GM10847 (cell line): Measurements from ENCODE around the gene NTN4.

Experiments used
- POLR2A ChIP-seq: IDR thresholded peaks from 2 replicates; pipeline ENCODE4 v1.6.1; 2011; ENCODE audit not compliant: insufficient read length; ENCODE audit errors: extremely low read depth

NTN4 gene

DNA sequence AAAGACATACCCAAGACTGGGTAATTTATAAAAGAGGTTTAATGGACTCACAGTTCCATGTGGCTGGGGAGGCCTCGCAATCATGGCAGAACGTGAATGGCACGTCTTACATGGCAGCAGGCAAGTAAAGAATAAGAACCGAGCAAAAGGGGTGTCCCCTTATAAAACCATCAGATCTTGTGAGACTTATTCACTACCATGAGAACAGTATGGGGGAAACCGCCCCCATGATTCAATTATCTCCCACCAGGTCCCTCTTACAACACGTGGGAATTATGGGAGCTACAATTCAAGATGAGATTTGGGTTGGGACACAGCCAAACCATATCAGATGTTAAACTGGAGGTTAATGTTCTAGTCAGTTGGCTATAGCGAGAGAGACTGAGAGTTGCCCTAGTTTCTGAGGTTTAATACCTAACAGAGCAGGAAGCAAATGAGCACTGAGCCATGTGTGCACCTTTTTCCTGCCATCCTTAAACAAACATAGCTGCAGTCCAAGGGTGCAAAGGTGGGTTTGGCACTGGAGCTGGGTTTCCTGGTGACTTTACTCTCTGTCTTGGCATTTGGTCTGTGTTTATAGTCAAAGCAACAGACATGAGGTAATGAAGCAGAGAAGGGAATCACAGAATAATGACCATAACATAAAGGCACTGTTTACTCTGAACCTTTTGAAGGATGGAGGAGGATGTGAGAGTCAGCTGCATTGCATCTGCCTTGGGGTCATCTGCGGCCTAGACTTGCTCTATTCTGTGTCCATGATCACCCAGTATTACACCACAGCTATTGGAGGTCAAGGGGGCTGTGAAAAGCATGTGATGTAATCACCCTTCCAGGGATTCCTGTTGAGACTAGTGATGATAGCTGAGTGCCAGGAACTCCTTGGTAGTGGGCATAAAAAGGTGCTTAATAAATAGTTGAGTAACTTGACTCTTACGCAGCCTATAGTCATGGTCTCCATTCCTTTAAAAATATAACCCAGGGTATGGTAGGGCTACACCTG lies 155.6 kb downstream of the NTN4 start:
- no peak for TF ChIP-seq POLR2A

DNA sequence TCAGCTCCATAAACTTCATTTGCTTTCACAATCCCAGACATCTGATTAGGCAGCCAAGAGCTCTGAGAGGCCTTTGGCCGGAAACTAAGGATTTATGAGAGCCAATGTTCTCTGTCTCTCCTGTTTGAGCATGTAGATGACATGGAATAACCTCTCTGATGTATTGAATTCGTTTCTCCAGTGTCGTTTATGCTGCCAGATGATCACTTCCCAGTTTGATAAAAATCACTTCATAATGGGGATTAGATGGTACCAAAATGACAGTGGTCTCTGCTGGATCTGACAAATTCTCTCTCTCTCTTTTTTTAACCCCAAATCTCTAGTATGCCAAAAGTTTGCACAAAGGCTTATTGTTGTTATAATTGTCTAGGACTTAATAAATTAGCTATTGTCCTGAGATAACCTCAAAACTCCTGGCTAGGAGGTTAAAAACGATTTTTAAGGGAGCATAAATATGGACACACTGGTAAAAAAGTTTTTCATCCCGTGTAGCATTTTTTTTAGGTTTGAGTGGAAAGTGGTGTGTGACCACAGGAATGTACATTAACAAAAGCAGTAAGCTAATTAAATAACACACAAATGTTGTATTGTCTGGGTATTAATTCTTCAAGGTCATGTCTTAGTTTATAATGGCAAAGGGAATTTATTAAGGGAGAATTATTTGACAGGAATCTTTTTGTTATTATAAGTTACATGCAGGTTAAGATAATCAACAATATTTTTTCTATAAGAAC lies 156.7 kb downstream of the NTN4 start:
- no peak for TF ChIP-seq POLR2A

DNA sequence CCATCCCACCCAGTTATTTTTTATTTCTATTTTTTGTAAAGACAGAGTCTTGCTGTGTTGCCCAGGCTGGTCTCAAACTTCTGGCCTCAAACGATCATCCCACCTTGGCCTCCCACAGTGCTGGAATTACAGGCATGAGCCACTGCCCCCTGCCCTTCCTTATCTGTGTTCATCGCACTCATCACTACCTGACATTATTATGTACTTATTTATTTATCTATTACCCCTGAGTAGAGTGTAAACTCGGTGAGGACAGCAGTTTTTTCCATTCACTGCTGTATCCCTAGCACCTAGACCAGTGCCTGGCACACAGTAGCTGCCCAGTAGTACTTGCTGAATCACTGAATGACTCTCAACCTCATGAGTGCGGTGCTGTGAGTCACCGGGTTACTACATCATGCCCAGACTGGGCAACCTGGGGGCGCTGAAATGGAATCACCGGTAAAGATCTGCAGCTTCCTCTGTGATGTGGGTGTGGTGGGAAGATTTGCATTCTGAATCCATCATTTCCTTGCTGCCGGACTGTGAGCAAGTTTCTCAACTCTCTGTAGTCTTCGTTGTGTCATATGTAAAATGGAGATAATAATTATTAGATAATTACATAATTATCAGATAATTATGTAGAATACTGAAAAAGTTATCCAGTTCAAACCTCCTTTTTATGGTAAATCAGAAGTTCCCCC lies 157.4 kb downstream of the NTN4 start:
- TF ChIP-seq POLR2A = no peak

DNA sequence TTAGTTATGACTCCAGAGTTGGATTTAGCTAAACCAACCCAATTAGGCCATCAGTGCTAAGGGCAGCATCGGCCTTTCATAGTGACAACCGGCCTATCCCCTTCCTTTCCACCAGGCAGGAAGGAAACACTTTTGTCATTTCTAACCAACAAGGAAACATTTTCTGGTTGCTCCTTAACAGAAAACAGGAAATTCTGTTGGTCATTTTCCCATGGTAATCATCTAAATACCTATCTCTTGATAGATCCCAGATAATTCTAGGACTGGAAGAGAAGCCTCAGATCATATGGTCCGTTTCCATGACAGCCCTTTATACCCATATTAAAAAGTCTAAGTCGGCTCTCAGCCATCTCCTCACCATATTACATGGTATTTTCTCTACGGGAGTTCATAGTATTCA lies 160.1 kb downstream of the NTN4 start:
- TF ChIP-seq POLR2A = no peak

DNA sequence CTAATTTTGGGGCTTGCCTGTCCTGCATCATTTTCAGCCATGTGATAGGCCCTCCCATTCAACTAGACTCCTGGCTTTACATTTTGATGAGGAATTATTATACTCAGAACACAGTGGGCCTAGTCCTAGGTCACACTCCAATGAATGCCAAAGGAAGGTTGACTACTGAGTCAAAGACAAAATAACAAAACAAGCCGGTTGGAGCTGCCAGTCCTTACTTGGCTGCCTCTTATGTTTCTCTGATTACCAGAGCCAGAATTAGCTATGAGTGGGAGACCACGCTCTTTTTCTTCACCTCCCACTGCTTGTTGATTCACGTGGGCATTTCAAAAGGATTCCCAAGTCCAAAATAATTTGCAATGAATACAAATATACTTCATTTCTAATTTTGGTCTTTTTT lies 161.2 kb downstream of the NTN4 start:
- no peak for TF ChIP-seq POLR2A

DNA sequence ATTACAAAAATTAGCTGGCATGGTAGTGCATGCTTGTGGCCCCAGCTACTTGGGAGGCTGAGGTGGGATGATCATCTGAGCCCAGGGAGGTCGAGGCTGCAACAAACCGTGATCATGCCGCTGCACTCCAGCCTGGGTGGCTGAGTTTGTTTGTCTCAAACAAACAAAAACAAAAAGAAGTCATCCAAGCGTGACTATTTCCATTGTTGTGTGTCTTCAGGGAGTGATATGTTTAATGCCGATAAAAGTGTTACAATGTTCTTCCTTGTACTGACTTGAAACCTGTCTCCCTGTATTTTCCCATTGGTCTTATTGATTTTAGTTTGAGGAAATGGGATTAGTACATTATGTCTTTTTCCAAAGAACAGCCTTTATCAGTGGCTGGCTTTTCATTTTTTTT lies 163.7 kb downstream of the NTN4 start:
- TF ChIP-seq POLR2A = no peak

DNA sequence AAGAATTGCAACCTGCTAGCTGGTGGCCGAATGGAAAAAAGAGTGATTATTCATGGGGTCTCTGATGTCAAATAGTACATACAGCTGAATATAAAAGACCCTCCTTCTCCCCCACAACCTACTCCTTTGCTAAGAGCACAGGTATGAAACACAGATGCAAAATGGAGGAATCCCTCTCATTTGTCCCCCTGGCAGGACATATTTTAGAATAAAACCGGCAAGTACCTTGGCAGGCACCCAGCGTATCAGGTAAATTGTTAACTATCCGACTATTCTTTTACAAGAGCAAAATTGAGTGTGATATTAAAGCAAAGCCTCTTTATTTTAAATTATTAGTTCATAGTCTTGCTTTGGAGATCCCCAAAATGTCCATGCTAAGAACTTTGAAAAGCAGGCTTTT lies 165.6 kb downstream of the NTN4 start:
- TF ChIP-seq POLR2A = no peak

DNA sequence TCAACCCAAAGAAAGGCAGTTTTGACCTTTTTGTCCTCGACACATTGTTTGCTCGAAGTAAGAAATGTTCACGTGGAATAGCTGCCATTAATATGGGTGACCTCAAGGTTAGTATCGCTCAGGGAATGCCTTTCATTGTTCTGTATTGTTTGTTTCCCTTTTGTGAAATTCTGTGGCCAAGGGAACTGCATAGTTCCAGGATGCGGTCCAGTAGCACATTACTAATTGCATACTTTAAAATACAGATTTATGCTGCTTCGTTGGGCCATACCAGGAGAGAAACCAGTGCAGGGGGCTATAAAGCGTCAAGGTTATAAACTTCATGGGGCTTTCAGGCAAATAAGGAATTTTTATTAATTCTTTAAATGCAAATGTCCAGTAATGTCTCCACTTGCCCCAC lies 166.0 kb downstream of the NTN4 start:
- TF ChIP-seq POLR2A = no peak

DNA sequence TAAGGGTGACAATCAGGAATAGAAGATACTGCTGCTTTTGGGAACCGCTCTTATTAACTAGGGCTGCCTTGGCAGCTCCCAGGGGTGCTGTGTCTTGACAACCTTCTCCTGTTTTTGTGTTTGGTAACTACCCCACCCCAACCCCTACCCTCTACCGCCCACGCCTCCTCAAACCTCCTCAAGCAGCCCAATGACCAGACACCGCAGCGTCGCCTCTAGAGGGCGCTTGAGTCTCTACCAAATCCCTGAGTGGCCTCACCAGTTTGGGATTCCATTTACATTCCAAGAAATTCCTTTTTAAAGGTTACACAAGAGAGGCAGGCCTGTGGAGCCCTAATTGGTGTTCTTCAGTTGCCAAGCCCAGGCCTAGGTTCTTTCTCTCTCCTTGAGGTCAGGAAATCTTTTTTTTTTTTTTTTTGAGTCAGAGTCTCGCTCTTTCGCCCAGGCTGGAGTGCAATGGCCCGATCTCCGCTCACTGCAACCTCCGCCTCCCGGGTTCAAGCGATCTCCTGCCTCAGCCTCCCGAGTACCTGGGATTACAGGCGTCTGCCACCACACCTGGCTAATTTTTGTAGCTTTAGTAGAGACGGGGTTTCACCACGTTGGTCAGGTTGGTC lies 166.9 kb downstream of the NTN4 start:
- no peak for TF ChIP-seq POLR2A

DNA sequence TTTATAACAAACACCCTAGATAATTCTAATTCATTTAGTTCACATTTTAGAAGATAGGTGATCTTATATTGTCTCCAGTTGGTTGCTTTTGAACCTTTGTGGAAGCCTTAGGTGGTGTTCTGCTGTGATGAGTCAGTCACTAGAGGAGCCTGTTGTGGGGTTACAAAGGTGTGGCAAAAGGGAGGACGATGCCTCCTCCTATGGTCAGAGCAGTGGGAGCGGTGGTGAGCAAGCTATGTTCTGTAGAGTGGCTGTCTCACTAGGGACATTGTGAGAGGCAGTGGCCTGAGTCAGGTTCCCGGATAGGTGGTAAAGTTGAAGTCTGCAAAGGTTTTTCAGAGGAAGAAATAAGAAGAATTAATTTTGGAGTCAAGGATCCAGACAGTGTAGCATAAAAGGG lies 167.7 kb downstream of the NTN4 start:
- TF ChIP-seq POLR2A = no peak

DNA sequence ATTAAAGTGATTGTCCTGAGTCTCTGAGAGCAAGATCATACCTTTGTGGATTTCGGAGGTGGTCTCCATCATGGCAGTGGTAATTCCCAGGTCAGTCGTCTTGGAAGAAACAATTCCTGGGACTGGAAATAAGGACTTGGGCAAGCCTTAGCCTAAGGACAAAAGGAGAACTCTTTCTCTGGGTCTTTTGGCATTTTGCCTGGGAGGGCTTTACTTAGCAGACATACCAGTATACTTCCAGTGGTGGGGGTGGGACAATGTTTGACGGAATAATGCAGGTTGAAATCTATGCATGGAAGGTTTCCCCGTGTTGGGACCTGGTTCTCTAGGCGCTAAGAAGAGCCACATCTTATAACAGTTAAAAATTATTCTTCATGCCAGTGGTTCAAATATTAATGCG lies 168.8 kb downstream of the NTN4 start:
- TF ChIP-seq POLR2A = no peak

DNA sequence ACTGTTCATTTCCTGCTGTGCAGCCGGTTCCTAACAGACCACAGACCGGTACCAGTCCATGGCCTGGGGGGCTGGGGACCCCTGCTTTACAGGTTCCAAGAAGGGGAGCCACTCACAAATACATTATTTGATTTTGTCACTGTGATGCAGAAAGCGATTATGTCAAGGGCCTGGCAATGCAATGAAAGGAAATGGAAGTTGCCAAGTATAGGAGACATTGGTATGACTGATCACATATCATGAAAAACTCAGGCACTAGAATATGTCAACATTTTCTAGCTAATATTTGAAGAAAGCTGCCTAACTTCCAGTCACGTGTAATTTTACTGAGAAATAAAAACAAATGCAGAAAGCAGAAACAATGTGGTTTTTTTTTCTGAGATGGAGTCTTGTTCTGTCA lies 170.4 kb downstream of the NTN4 start:
- TF ChIP-seq POLR2A = no peak

DNA sequence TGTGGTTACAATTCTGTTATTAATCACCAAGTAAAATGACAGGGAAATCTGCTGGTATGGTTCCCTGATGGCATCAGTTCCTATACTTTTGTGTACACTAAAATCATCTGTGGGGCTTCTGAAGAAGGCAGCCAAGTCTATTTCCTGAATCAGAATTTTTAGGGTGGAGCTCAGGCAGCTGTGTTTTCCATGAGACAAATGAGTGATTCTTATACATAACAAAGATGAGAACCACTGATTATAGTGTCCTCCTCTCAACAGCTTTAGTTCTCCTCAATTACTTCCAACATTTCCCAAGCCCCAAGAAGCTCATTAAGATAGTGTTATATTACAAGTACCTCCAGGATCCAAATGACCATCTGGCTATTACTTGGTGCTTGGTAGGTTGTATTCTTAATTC lies 174.8 kb downstream of the NTN4 start:
- TF ChIP-seq POLR2A = no peak

DNA sequence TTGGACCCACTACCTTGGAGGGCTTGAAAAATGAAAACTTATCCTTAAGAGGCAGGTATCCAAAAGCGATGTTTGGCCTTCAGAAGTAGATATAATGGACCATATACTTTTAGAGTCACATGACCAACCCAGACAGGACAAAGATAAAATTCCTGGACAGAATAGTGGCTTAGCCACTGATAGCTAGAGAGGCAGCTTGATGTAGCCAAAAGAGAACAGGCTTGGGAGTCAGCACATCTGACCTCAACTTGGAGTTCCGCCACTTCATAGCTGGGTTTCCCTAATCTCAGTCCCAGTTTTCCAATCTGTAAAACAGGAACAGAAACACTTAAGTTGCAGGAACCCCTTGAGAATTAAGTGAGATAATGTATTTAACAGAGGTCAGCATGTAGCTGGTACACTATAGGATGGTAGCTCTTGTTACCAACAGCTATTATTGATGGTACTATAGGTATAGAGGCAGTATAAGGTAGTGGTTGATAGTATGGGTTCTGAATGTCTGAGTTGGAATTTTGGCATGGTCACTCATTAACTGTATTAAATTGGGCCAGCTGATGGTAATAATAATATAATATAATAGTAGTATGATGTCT lies 176.1 kb downstream of the NTN4 start:
- no peak for TF ChIP-seq POLR2A

DNA sequence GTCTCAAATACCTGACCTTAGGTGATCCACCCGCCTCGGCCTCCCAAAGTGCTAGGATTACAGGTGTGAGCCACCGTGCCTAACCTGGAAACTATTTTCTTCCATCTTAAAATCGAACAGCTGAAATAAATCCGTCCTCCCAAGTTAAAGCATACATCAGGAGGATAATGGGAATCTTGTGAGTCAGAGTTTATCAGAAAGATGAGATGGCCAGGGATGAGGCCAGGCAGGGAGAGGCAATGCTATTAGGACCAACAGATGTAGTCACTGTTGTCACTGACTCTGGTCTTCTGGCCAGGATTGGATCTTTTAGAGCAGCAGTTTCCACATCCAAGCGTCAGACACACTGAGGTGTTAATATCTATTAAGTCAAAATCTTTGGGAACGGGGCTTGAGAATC lies 177.5 kb downstream of the NTN4 start:
- TF ChIP-seq POLR2A = no peak
